Measurements from ENCODE around the gene CLEC3B.
"Not testable (repeated sequence)": the region's sequence is repeated elsewhere in the genome, so short reads cannot be mapped to it uniquely, and the experiment has no call there.

The CLEC3B gene

DNA sequence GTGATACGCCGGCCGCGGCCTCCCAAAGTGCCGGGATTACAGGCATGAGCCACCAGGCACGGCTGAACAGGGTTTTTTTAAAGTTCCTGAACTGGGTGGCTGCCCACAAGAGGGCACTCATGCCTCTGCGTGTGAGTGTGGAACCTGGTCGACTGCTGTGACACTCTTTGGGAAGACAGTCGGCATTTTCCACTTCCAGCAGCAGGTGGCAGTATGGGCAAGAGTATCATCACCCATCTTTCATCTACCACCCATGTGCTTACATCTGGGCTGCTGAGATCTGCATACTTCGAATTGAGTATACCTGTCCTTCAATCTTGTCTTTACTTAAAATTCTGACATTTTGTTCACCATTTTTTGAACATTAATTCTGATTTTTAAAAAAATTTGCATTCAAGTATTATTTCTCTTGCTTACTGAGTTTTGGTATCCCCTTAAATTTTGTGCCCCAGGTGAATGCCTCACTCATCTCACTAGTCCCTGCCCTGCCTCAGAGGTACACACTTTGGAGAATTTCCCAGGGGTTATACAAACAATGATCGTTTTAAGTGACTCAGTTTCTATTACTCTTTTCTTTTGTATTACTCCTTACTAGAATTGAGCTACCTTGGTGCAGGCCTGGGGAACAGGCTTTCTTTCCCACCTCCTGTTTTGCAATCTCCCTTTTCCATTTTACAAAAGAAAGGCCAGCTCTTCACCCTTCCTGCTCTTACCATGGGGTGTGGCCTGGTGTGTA, 11.8 kb downstream of the CLEC3B start:
- Mint-ChIP-seq H3K27me3 (peaks cover 52% of the 10 kb centered on the region), H3K4me1 (peaks cover 41% of the 10 kb centered on the region), H3K4me3 (no peak overlapping the region), H3K36me3 (no peaks in the 10 kb centered on the region), H3K27ac (no peak overlapping the region), H3K9me3 (no peaks in the 10 kb centered on the region)
- ATAC-seq, result peak; percentile 89

DNA sequence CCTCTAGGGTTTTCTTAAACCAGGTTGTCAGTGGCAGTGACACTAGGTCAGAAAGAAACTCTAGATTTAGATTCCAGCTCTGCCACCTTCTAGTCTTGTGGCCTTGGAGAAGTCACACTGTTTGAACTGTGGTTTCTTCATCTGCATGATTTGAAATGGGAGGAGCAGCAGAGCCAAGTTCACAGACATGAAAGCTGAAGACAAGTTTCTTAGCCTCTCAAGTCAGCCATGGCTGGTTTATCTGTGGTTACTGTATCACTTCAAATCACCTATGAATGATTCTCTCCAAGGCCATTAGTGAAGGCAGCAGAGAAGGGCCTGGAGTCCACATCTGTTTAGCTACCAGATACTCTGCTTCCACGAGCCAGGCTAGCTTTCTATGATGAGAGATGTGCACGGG, 15.6 kb downstream of the CLEC3B start:
- no peak overlapping the region for H3K27ac Mint-ChIP-seq
- no peak overlapping the region for H3K4me3 Mint-ChIP-seq
- no peaks in the 10 kb centered on the region for H3K36me3 Mint-ChIP-seq
- peaks cover 18% of the 10 kb centered on the region for H3K27me3 Mint-ChIP-seq
- no peaks in the 10 kb centered on the region for H3K9me3 Mint-ChIP-seq
- ATAC-seq, result no peak
- peaks cover 16% of the 10 kb centered on the region for H3K4me1 Mint-ChIP-seq

- peaks cover 16% of the 10 kb centered on the region for H3K4me1 Mint-ChIP-seq
- no peak overlapping the region for H3K4me3 Mint-ChIP-seq
- peaks cover 13% of the 10 kb centered on the region for H3K27me3 Mint-ChIP-seq
- peak; percentile 55 for ATAC-seq
- H3K9me3 Mint-ChIP-seq, result no peaks in the 10 kb centered on the region
- no peaks in the 10 kb centered on the region for H3K36me3 Mint-ChIP-seq
- H3K27ac Mint-ChIP-seq, result no peak overlapping the region
These were observed 16.1 kb downstream of the CLEC3B start for GRCh38 chr3:45042162-45042561.

DNA sequence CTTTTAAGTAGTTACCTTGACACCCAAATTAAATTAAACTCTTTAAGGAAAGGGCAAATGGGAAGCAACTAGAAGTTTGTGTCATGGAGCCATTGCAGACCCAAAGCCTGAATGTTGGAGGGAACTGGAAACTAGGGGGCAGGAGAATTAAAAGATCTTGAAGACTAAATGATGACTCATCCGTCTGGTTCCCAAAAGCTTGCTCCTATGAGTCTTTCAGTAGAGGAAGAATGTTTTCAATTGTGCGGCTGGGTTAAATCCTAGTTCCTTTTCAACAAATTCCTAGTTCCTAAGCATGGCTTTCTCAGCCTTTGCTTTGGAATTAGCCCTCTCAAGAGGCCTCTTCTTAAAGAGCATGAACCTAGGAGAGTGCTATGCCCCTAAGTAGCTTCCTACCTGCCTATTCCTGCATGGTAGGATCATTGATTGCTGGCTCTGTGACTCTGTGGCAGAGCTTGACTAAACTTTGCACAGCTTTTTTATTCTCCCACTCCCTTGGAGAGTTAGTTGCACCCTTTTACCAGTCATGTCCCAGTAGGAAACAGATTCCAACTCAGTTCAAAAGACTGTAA, 17.7 kb downstream of the CLEC3B start:
- Mint-ChIP-seq H3K36me3 (no peaks in the 10 kb centered on the region), H3K4me3 (no peak overlapping the region), H3K27me3 (peaks cover 17% of the 10 kb centered on the region), H3K4me1 (peaks cover 16% of the 10 kb centered on the region), H3K27ac (no peak overlapping the region), H3K9me3 (no peaks in the 10 kb centered on the region)
- no peak for ATAC-seq

GRCh38 chr3:45048244-45048643, 22.1 kb downstream of the CLEC3B start:
- Mint-ChIP-seq H3K27me3 (peaks cover 34% of the 10 kb centered on the region), H3K4me3 (no peak overlapping the region), H3K9me3 (no peaks in the 10 kb centered on the region), H3K4me1 (no peaks in the 10 kb centered on the region), H3K36me3 (no peaks in the 10 kb centered on the region), H3K27ac (no peak overlapping the region)
- no peak for ATAC-seq

GRCh38 chr3:45049807-45050206, 23.7 kb downstream of the CLEC3B start:
- H3K9me3 Mint-ChIP-seq, result no peaks in the 10 kb centered on the region
- ATAC-seq, result no peak
- H3K27ac Mint-ChIP-seq, result no peak overlapping the region
- no peak overlapping the region for H3K4me3 Mint-ChIP-seq
- peaks cover 34% of the 10 kb centered on the region for H3K27me3 Mint-ChIP-seq
- no peaks in the 10 kb centered on the region for H3K36me3 Mint-ChIP-seq
- no peaks in the 10 kb centered on the region for H3K4me1 Mint-ChIP-seq

DNA sequence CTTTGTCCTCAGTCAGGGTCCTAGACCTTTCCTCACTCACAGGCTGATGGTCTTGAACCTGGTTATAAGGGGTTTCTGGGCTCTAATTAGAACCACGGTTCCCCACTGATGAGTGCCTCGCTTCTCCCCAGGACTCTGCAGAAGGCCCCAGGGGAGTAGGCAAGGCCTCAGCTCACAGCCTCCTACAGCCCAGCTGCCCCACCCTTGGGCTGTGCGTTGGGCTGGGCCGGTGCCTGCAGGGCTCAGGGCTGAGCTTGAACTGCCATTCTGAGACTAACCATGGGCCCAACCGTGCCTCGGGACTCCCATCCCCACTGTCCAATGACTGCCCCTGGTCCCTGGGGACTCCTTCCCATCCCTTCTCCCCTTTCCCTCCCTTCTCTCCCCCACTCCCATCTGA, 25.6 kb downstream of the CLEC3B start:
- Mint-ChIP-seq H3K4me1 (no peaks in the 10 kb centered on the region), H3K4me3 (no peak overlapping the region), H3K27ac (no peak overlapping the region), H3K36me3 (no peaks in the 10 kb centered on the region), H3K9me3 (no peaks in the 10 kb centered on the region), H3K27me3 (peaks cover 34% of the 10 kb centered on the region)
- ATAC-seq, result no peak

- ATAC-seq, H3K9me3 Mint-ChIP-seq, H3K4me3 Mint-ChIP-seq, H3K36me3 Mint-ChIP-seq, H3K4me1 Mint-ChIP-seq, H3K27ac Mint-ChIP-seq: not testable (repeated sequence)
- H3K27me3 Mint-ChIP-seq, result peaks cover 42% of the 10 kb centered on the region
These were observed 27.7 kb downstream of the CLEC3B start for GRCh38 chr3:45053805-45054195.

- H3K36me3 Mint-ChIP-seq, result no peaks in the 10 kb centered on the region
- no peaks in the 10 kb centered on the region for H3K4me1 Mint-ChIP-seq
- H3K27me3 Mint-ChIP-seq, result peaks cover 36% of the 10 kb centered on the region
- H3K9me3 Mint-ChIP-seq, result no peaks in the 10 kb centered on the region
- no peak for ATAC-seq
- H3K27ac Mint-ChIP-seq, result no peak overlapping the region
- no peak overlapping the region for H3K4me3 Mint-ChIP-seq
These were observed 28.2 kb downstream of the CLEC3B start for GRCh38 chr3:45054196-45054857.

GRCh38 chr3:45055032-45055410, 28.9 kb downstream of the CLEC3B start:
- Mint-ChIP-seq H3K36me3 (no peaks in the 10 kb centered on the region), H3K27ac (no peak overlapping the region), H3K9me3 (no peaks in the 10 kb centered on the region), H3K4me3 (no peak overlapping the region), H3K27me3 (peaks cover 35% of the 10 kb centered on the region), H3K4me1 (no peaks in the 10 kb centered on the region)
- no peak for ATAC-seq

GRCh38 chr3:45055411-45056143, 29.5 kb downstream of the CLEC3B start:
- peaks cover 33% of the 10 kb centered on the region for H3K27me3 Mint-ChIP-seq
- H3K9me3 Mint-ChIP-seq, result no peaks in the 10 kb centered on the region
- no peak overlapping the region for H3K4me3 Mint-ChIP-seq
- H3K27ac Mint-ChIP-seq, result no peak overlapping the region
- H3K36me3 Mint-ChIP-seq, result no peaks in the 10 kb centered on the region
- no peaks in the 10 kb centered on the region for H3K4me1 Mint-ChIP-seq
- ATAC-seq, result no peak

- H3K27me3 Mint-ChIP-seq, result peaks cover 27% of the 10 kb centered on the region
- H3K36me3 Mint-ChIP-seq, result no peaks in the 10 kb centered on the region
- H3K9me3 Mint-ChIP-seq, result no peaks in the 10 kb centered on the region
- H3K4me1 Mint-ChIP-seq, result no peaks in the 10 kb centered on the region
- ATAC-seq, result no peak
- H3K4me3 Mint-ChIP-seq, result no peak overlapping the region
- no peak overlapping the region for H3K27ac Mint-ChIP-seq
These were observed 30.7 kb downstream of the CLEC3B start for GRCh38 chr3:45056608-45057301.

GRCh38 chr3:45057557-45057956, 31.5 kb downstream of the CLEC3B start:
- Mint-ChIP-seq H3K4me3 (no peak overlapping the region), H3K27ac (no peak overlapping the region), H3K36me3 (no peaks in the 10 kb centered on the region), H3K27me3 (peaks cover 27% of the 10 kb centered on the region), H3K4me1 (no peaks in the 10 kb centered on the region), H3K9me3 (no peaks in the 10 kb centered on the region)
- no peak for ATAC-seq

- H3K27ac Mint-ChIP-seq, result no peak overlapping the region
- H3K36me3 Mint-ChIP-seq, result no peaks in the 10 kb centered on the region
These were observed 33.0 kb downstream of the CLEC3B start for GRCh38 chr3:45059132-45059531.

More at GRCh38 chr3:45059132-45059531, 33.0 kb downstream of the CLEC3B start:
- H3K4me3 Mint-ChIP-seq, result no peak overlapping the region
- no peaks in the 10 kb centered on the region for H3K9me3 Mint-ChIP-seq
- ATAC-seq, result no peak
- peaks cover 27% of the 10 kb centered on the region for H3K27me3 Mint-ChIP-seq
- H3K4me1 Mint-ChIP-seq, result no peaks in the 10 kb centered on the region

Measured in stimulated activated memory B cell treated with anti-CD40 and anti-IgM and Interleukin-4, amounts not matched to agents 10 μg/mL and 1 μg/mL and 100 μg/mL, for 72 hours (primary cell).